22Rv1 (cell line): ENCODE results near the gene EAF1.
A peak's percentile ranks its signal among the peaks of the same experiment; 100 is the strongest.
"Not testable (repeated sequence)": the region's sequence is repeated elsewhere in the genome, so short reads cannot be mapped to it uniquely, and the experiment has no call there.

Experiments
- H3K27ac ChIP-seq: fragments of 450-650 bp; 2 replicates; pipeline ENCODE4 v1.5.1; 2017
- CTCF ChIP-seq: fragments of 450-650 bp; IDR thresholded peaks from 2 replicates; pipeline ENCODE4 v1.5.1; 2017; ENCODE audit warnings: mild to moderate bottlenecking
- ZFX ChIP-seq: fragments of 450-650 bp; IDR thresholded peaks from 2 replicates; pipeline ENCODE4 v1.6.1; 2017; ENCODE audit warnings: antibody characterized with exemption, borderline replicate concordance

EAF1 gene

GRCh38 chr3:15409774-15410173, 17.6 kb upstream of the EAF1 start:
- TF ChIP-seq CTCF: no peak
- TF ChIP-seq ZFX: no peak

GRCh38 chr3:15410966-15411365, 16.4 kb upstream of the EAF1 start:
- not testable (repeated sequence) for H3K27ac ChIP-seq

More at GRCh38 chr3:15409774-15410173, 17.6 kb upstream of the EAF1 start:
- no peak overlapping the region for H3K27ac ChIP-seq

GRCh38 chr3:15420871-15421270, 6.5 kb upstream of the EAF1 start:
- H3K27ac ChIP-seq: no peak overlapping the region
- TF ChIP-seq CTCF: no peak

- H3K27ac ChIP-seq: peak overlapping the region; percentile 60
- TF ChIP-seq ZFX (no peak), CTCF (no peak)
These were observed 749 bp upstream of the EAF1 start for GRCh38 chr3:15426579-15427118.

GRCh38 chr3:15427981-15428380, 583 bp downstream of the EAF1 start:
- peak overlapping the region; percentile 60 for H3K27ac ChIP-seq
- TF ChIP-seq CTCF: no peak
- no peak for TF ChIP-seq ZFX

GRCh38 chr3:15428539-15428938, 1.1 kb downstream of the EAF1 start:
- H3K27ac ChIP-seq: no peak overlapping the region
- TF ChIP-seq ZFX (no peak), CTCF (no peak)

- TF ChIP-seq CTCF (no peak), ZFX (no peak)
- no peak overlapping the region for H3K27ac ChIP-seq
These were observed 1.7 kb downstream of the EAF1 start for GRCh38 chr3:15429080-15429479.

- TF ChIP-seq CTCF: no peak
- TF ChIP-seq ZFX: no peak
- H3K27ac ChIP-seq: no peak overlapping the region
These were observed 3.2 kb downstream of the EAF1 start for GRCh38 chr3:15430624-15431023.
